Neural cell (in vitro differentiated cells): ENCODE measurements around the gene DECR2. TPM values are rescaled to one million over a fixed set of nuclear protein-coding genes. Genes with fewer than 3 reads are reported as not detected.

Experiments
- H2AFZ ChIP-seq: fragments of 200-600, 300-800 bp; sonication (generic), shearing (Covaris generic); 2 replicates; pipeline ENCODE4 v1.6.0; 2014; ENCODE audit warnings: low read depth, mild to moderate bottlenecking, antibody characterized with exemption, low read length, moderate library complexity
- H3F3A ChIP-seq: fragments of 200-600 bp; shearing (Covaris generic); 2 replicates; pipeline ENCODE4 v1.6.1; 2016; ENCODE audit warnings: mild to moderate bottlenecking, moderate library complexity, mixed read lengths, antibody characterized with exemption, low read length; ENCODE audit not compliant: insufficient read depth, poor library complexity, severe bottlenecking
- H3K27ac ChIP-seq: fragments of 200-600, 300-800 bp; sonication (generic), shearing (Covaris generic); 2 replicates; pipeline ENCODE4 v1.5.1; 2014; ENCODE audit warnings: mild to moderate bottlenecking, low read length, moderate library complexity
- H3K27me3 ChIP-seq: fragments of 300-800, 200-600 bp; sonication (generic), shearing (Covaris generic); 2 replicates; pipeline ENCODE4 v1.6.0; 2014; ENCODE audit warnings: mild to moderate bottlenecking, low read depth, low read length, moderate library complexity; ENCODE audit not compliant: insufficient read depth
- H3K36me3 ChIP-seq: fragments of 300-800, 200-600 bp; sonication (generic), shearing (Covaris generic); 2 replicates; pipeline ENCODE4 v1.5.1; 2014; ENCODE audit warnings: mild to moderate bottlenecking, antibody characterized with exemption, low read length, moderate library complexity; ENCODE audit not compliant: insufficient read depth
- H3K4me2 ChIP-seq: fragments of 300-800, 200-600 bp; sonication (generic), shearing (Covaris generic); 2 replicates; pipeline ENCODE4 v1.6.0; 2014; ENCODE audit warnings: mild to moderate bottlenecking, low read length
- H3K4me3 ChIP-seq: fragments of 300-800, 200-600 bp; sonication (generic), shearing (Covaris generic); 2 replicates; pipeline ENCODE4 v1.5.1; 2014; ENCODE audit warnings: mild to moderate bottlenecking, low read length, moderate library complexity
- H3K79me2 ChIP-seq: fragments of 200-600 bp; shearing (Covaris generic); replicated peaks from 2 replicates; pipeline ENCODE4 v1.6.0; 2014; ENCODE audit warnings: mild to moderate bottlenecking, low read length, moderate library complexity; ENCODE audit not compliant: insufficient read depth
- H3K9ac ChIP-seq: fragments of 300-800, 200-600 bp; sonication (generic), shearing (Covaris generic); 2 replicates; pipeline ENCODE4 v1.6.1; 2016; ENCODE audit warnings: mild to moderate bottlenecking, low read length, mixed read lengths
- H3K9me2 ChIP-seq: fragments of 200-600 bp; shearing (Covaris generic); 2 replicates; pipeline ENCODE4 v1.6.1; 2016; ENCODE audit warnings: mild to moderate bottlenecking, low read length, mixed read lengths; ENCODE audit not compliant: insufficient read depth
- H3K9me3 ChIP-seq: fragments of 200-600, 300-800 bp; sonication (generic), shearing (Covaris generic); 2 replicates; pipeline ENCODE4 v1.6.1; 2016; ENCODE audit warnings: mild to moderate bottlenecking, mixed run types, low read length, moderate library complexity, mixed read lengths
- H4K20me1 ChIP-seq: fragments of 200-600 bp; shearing (Covaris generic); 2 replicates; pipeline ENCODE4 v1.6.1; 2016; ENCODE audit warnings: mild to moderate bottlenecking, mixed run types; ENCODE audit not compliant: insufficient read depth
- CTCF ChIP-seq: fragments of 450-650 bp; IDR thresholded peaks from 2 replicates; pipeline ENCODE4 v1.5.1; 2014; ENCODE audit warnings: antibody characterized with exemption, mild to moderate bottlenecking, moderate library complexity; ENCODE audit not compliant: poor library complexity, severe bottlenecking
- EP300 ChIP-seq: fragments of 450-650 bp; conservative IDR thresholded peaks from 2 replicates; pipeline ENCODE4 v1.6.1; 2014; ENCODE audit warnings: antibody characterized with exemption, mild to moderate bottlenecking, moderate library complexity; ENCODE audit not compliant: poor library complexity, severe bottlenecking
- EZH2 ChIP-seq: fragments of 200-600, 300-800 bp; shearing (Covaris generic), sonication (generic); IDR thresholded peaks from 2 replicates; pipeline ENCODE4 v1.6.1; 2014; ENCODE audit warnings: antibody characterized with exemption, low read length, borderline replicate concordance, mild to moderate bottlenecking; ENCODE audit not compliant: insufficient read depth, poor library complexity, severe bottlenecking
- MXI1 ChIP-seq: fragments of 450-650 bp; conservative IDR thresholded peaks from 2 replicates; pipeline ENCODE4 v1.6.1; 2014; ENCODE audit warnings: antibody characterized with exemption, mild to moderate bottlenecking; ENCODE audit not compliant: poor library complexity, severe bottlenecking
- POLR2AphosphoS5 ChIP-seq: IDR thresholded peaks from 2 replicates; pipeline ENCODE4 v1.6.1; 2012
- RAD21 ChIP-seq: fragments of 450-650 bp; conservative IDR thresholded peaks from 2 replicates; pipeline ENCODE4 v1.6.1; 2014; ENCODE audit warnings: antibody characterized with exemption, mild to moderate bottlenecking, moderate library complexity
- REST ChIP-seq: IDR thresholded peaks from 2 replicates; pipeline ENCODE4 v1.6.1; 2012; ENCODE audit warnings: borderline replicate concordance
- SMC3 ChIP-seq: fragments of 450-650 bp; conservative IDR thresholded peaks from 2 replicates; pipeline ENCODE4 v1.6.1; 2014; ENCODE audit warnings: antibody characterized with exemption, mild to moderate bottlenecking, moderate library complexity; ENCODE audit not compliant: poor library complexity
- TAF1 ChIP-seq: IDR thresholded peaks from 2 replicates; pipeline ENCODE4 v1.6.1; 2012; ENCODE audit warnings: low read depth
- polyA plus RNA-seq: library from polyadenylated mRNA; depleted of rRNA; stranded (reverse); fragments of >200 nt; gene quantifications from 2 replicates; pipeline ENCODE4 v1.2.3, GENCODE V29; 2014

Gene DECR2
- polyA plus RNA-seq, 1 donor from 2014 or later: 58.8 TPM

GRCh38 chr16:440627-441026 is 38.9 kb downstream of the DECR2 start:
- Histone ChIP-seq H3K4me3 (no peak overlapping the region), H3K27me3 (no peaks in the 10 kb centered on the region), H3K9ac (no peak overlapping the region), H3K79me2 (peaks cover 57% of the 10 kb centered on the region), H3K9me2 (no peaks in the 10 kb centered on the region), H3K36me3 (no peaks in the 10 kb centered on the region), H3F3A (no peaks in the 10 kb centered on the region), H3K9me3 (no peaks in the 10 kb centered on the region), H4K20me1 (no peaks in the 10 kb centered on the region), H3K4me2 (no peak overlapping the region), H2AFZ (no peak overlapping the region), H3K27ac (no peak overlapping the region)
- no peak for TF ChIP-seq RAD21

- Histone ChIP-seq H3K4me3 (no peak overlapping the region), H3K9ac (no peak overlapping the region), H4K20me1 (peaks cover 4% of the 10 kb centered on the region), H3K27me3 (no peaks in the 10 kb centered on the region), H3K27ac (no peak overlapping the region), H3K9me2 (no peaks in the 10 kb centered on the region), H3K9me3 (no peaks in the 10 kb centered on the region), H3F3A (no peaks in the 10 kb centered on the region), H2AFZ (no peak overlapping the region), H3K36me3 (no peaks in the 10 kb centered on the region), H3K4me2 (no peak overlapping the region), H3K79me2 (peaks cover 58% of the 10 kb centered on the region)
- no peak for TF ChIP-seq EP300
- TF ChIP-seq EZH2: no peak
- no peak for TF ChIP-seq RAD21
- no peak for TF ChIP-seq CTCF
- no peak for TF ChIP-seq REST
- TF ChIP-seq SMC3: no peak
- TF ChIP-seq POLR2AphosphoS5: no peak
- no peak for TF ChIP-seq TAF1
- no peak for TF ChIP-seq MXI1
These were observed 39.8 kb downstream of the DECR2 start for GRCh38 chr16:441447-441846.

GRCh38 chr16:442976-443375 is 41.3 kb downstream of the DECR2 start:
- Histone ChIP-seq H3K27me3 (no peaks in the 10 kb centered on the region), H3K9me2 (no peaks in the 10 kb centered on the region), H2AFZ (no peak overlapping the region), H3K4me2 (no peak overlapping the region), H3K79me2 (peaks cover 57% of the 10 kb centered on the region), H3K27ac (no peak overlapping the region), H3K9ac (no peak overlapping the region), H3K36me3 (no peaks in the 10 kb centered on the region), H3K9me3 (no peaks in the 10 kb centered on the region), H3K4me3 (no peak overlapping the region), H4K20me1 (peaks cover 4% of the 10 kb centered on the region), H3F3A (no peaks in the 10 kb centered on the region)
- TF ChIP-seq REST (no peak), EZH2 (no peak), TAF1 (no peak), CTCF (no peak)
